ENCODE data around the gene KCNK1. TPM values are rescaled to one million over a fixed set of nuclear protein-coding genes. Genes with fewer than 3 reads are reported as not detected.

The KCNK1 gene
- total and polyA plus RNA-seq, 4 donors, result 2.5 to 12.3 (median 4.5) TPM

DNA sequence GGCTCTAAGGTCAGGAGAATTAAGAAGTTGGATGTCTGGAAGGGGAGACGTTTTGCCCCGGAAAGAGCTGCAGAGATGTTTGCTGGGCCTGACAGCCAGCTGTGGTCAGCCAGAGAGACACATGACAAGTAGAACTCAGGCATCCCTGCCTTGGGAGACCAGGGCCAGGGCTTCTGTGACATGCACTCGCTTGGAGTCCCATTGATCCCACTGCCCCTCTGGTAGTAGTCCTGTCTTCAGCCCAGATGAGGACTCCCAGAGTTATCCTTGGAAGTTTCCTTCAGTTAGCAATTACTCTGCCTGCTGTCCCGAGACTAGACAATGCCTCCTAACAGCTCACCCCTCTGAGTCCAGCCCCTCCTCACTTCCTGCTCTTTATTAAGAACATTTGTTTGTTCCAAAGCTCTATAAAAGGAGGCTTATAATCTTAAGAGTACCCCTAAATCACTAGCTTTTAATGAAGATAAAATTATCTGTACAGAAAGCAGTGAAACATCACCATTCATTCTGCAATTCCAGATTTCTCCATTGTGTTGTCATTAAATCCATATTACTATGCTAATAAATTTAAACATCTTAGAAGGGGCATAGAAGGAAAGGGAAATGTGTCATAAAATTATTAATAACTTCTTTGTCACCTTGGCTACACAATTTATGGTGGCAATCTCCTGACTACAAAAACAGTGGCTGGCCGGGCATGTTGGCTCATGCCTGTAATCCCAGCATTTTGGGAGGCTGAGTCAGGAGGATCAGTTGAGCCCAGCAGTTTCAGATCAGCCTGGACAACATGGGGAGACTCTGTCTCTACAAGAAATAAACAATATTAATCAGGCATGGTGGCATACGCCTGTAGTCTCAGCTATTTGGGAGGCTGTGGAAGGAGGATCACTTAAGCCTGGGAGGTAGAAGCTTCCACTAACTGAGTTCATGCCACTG, 94.2 kb downstream of the KCNK1 start:
- no peak overlapping the region for H3K9ac ChIP-seq (ENCODE audit: low read depth in 1 of 2, low read length in 2 of 2)
- DNase-seq (ENCODE audit: low spot score), result no peak
- no peak overlapping the region for H3K27ac ChIP-seq (ENCODE audit: low read depth in 1 of 2, low read length in 2 of 2)
- no peak for TF ChIP-seq GABPA (IDR thresholded peaks at IDR 0.05 in 1 of 2, conservative IDR thresholded peaks at IDR 0.05 in 1 of 2)
- TF ChIP-seq, protein P1, sequence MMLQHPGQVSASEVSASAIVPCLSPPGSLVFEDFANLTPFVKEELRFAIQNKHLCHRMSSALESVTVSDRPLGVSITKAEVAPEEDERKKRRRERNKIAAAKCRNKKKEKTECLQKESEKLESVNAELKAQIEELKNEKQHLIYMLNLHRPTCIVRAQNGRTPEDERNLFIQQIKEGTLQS (IDR thresholded peaks at IDR 0.05), result no peak
- TF ChIP-seq YY1 (IDR thresholded peaks at IDR 0.05), result no peak
- no peak for TF ChIP-seq HNF4G (IDR thresholded peaks at IDR 0.05)
- TF ChIP-seq EGR1 (IDR thresholded peaks at IDR 0.05; ENCODE audit: low read depth in 2 of 2), result no peak
- TF ChIP-seq RAD21 (IDR thresholded peaks at IDR 0.05), result no peak
- TF ChIP-seq, protein P2, sequence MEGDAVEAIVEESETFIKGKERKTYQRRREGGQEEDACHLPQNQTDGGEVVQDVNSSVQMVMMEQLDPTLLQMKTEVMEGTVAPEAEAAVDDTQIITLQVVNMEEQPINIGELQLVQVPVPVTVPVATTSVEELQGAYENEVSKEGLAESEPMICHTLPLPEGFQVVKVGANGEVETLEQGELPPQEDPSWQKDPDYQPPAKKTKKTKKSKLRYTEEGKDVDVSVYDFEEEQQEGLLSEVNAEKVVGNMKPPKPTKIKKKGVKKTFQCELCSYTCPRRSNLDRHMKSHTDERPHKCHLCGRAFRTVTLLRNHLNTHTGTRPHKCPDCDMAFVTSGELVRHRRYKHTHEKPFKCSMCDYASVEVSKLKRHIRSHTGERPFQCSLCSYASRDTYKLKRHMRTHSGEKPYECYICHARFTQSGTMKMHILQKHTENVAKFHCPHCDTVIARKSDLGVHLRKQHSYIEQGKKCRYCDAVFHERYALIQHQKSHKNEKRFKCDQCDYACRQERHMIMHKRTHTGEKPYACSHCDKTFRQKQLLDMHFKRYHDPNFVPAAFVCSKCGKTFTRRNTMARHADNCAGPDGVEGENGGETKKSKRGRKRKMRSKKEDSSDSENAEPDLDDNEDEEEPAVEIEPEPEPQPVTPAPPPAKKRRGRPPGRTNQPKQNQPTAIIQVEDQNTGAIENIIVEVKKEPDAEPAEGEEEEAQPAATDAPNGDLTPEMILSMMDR (IDR thresholded peaks at IDR 0.05; ENCODE audit: low read depth, low read length, missing input control), result no peak
- TF ChIP-seq NR2F2 (IDR thresholded peaks at IDR 0.05), result no peak
- TF ChIP-seq HNF4A (conservative IDR thresholded peaks at IDR 0.05), result no peak
- TF ChIP-seq, protein P3, sequence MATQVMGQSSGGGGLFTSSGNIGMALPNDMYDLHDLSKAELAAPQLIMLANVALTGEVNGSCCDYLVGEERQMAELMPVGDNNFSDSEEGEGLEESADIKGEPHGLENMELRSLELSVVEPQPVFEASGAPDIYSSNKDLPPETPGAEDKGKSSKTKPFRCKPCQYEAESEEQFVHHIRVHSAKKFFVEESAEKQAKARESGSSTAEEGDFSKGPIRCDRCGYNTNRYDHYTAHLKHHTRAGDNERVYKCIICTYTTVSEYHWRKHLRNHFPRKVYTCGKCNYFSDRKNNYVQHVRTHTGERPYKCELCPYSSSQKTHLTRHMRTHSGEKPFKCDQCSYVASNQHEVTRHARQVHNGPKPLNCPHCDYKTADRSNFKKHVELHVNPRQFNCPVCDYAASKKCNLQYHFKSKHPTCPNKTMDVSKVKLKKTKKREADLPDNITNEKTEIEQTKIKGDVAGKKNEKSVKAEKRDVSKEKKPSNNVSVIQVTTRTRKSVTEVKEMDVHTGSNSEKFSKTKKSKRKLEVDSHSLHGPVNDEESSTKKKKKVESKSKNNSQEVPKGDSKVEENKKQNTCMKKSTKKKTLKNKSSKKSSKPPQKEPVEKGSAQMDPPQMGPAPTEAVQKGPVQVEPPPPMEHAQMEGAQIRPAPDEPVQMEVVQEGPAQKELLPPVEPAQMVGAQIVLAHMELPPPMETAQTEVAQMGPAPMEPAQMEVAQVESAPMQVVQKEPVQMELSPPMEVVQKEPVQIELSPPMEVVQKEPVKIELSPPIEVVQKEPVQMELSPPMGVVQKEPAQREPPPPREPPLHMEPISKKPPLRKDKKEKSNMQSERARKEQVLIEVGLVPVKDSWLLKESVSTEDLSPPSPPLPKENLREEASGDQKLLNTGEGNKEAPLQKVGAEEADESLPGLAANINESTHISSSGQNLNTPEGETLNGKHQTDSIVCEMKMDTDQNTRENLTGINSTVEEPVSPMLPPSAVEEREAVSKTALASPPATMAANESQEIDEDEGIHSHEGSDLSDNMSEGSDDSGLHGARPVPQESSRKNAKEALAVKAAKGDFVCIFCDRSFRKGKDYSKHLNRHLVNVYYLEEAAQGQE (IDR thresholded peaks at IDR 0.05), result no peak
- TF ChIP-seq, protein P4, sequence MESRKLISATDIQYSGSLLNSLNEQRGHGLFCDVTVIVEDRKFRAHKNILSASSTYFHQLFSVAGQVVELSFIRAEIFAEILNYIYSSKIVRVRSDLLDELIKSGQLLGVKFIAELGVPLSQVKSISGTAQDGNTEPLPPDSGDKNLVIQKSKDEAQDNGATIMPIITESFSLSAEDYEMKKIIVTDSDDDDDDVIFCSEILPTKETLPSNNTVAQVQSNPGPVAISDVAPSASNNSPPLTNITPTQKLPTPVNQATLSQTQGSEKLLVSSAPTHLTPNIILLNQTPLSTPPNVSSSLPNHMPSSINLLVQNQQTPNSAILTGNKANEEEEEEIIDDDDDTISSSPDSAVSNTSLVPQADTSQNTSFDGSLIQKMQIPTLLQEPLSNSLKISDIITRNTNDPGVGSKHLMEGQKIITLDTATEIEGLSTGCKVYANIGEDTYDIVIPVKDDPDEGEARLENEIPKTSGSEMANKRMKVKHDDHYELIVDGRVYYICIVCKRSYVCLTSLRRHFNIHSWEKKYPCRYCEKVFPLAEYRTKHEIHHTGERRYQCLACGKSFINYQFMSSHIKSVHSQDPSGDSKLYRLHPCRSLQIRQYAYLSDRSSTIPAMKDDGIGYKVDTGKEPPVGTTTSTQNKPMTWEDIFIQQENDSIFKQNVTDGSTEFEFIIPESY (IDR thresholded peaks at IDR 0.05), result no peak
- no peak for TF ChIP-seq JUND (IDR thresholded peaks at IDR 0.05)
- TF ChIP-seq TAF1 (conservative IDR thresholded peaks at IDR 0.05), result no peak
- TF ChIP-seq, protein P5, sequence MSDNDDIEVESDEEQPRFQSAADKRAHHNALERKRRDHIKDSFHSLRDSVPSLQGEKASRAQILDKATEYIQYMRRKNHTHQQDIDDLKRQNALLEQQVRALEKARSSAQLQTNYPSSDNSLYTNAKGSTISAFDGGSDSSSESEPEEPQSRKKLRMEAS (IDR thresholded peaks at IDR 0.05), result no peak
- 81% methylated on average over 6 of the region's 6 CpGs for WGBS
- no peaks in the 10 kb centered on the region for H3K36me3 ChIP-seq (ENCODE audit: control insufficient read depth in 4 of 4, insufficient read depth in 3 of 4, low read depth in 1 of 4, low read length in 3 of 4)
- H3K9me3 ChIP-seq (ENCODE audit: control insufficient read depth in 4 of 4, low read length in 3 of 4), result no peaks in the 10 kb centered on the region
- no peak overlapping the region for H3K4me3 ChIP-seq (ENCODE audit: low read depth in 1 of 3, low read length in 3 of 3)
- H3K4me1 ChIP-seq (ENCODE audit: control insufficient read depth in 4 of 4, insufficient read depth in 4 of 4, low read length in 3 of 4), result no peaks in the 10 kb centered on the region
- no peaks in the 10 kb centered on the region for H3K27me3 ChIP-seq (ENCODE audit: control insufficient read depth in 4 of 4, insufficient read depth in 4 of 4, low read length in 3 of 4)

All from liver (tissue), 9 donors.